K562 treated with DMSO at 1 percent for 24 hours (cell line): ENCODE measurements around the gene GGA3. TPM values are rescaled to one million over a fixed set of nuclear protein-coding genes. Genes with fewer than 3 reads are reported as not detected.

Source experiments
- total RNA-seq: library from RNA; unstranded; fragments of 300-600 nt; gene quantifications from 2 replicates; pipeline ENCODE4 v1.2.3, GENCODE V29; 2022; ENCODE audit warnings: low read depth; ENCODE audit not compliant: insufficient read depth

Gene GGA3, protein sequence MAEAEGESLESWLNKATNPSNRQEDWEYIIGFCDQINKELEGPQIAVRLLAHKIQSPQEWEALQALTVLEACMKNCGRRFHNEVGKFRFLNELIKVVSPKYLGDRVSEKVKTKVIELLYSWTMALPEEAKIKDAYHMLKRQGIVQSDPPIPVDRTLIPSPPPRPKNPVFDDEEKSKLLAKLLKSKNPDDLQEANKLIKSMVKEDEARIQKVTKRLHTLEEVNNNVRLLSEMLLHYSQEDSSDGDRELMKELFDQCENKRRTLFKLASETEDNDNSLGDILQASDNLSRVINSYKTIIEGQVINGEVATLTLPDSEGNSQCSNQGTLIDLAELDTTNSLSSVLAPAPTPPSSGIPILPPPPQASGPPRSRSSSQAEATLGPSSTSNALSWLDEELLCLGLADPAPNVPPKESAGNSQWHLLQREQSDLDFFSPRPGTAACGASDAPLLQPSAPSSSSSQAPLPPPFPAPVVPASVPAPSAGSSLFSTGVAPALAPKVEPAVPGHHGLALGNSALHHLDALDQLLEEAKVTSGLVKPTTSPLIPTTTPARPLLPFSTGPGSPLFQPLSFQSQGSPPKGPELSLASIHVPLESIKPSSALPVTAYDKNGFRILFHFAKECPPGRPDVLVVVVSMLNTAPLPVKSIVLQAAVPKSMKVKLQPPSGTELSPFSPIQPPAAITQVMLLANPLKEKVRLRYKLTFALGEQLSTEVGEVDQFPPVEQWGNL
- 57.3 and 61.5 TPM in 2 replicates for total RNA-seq

DNA sequence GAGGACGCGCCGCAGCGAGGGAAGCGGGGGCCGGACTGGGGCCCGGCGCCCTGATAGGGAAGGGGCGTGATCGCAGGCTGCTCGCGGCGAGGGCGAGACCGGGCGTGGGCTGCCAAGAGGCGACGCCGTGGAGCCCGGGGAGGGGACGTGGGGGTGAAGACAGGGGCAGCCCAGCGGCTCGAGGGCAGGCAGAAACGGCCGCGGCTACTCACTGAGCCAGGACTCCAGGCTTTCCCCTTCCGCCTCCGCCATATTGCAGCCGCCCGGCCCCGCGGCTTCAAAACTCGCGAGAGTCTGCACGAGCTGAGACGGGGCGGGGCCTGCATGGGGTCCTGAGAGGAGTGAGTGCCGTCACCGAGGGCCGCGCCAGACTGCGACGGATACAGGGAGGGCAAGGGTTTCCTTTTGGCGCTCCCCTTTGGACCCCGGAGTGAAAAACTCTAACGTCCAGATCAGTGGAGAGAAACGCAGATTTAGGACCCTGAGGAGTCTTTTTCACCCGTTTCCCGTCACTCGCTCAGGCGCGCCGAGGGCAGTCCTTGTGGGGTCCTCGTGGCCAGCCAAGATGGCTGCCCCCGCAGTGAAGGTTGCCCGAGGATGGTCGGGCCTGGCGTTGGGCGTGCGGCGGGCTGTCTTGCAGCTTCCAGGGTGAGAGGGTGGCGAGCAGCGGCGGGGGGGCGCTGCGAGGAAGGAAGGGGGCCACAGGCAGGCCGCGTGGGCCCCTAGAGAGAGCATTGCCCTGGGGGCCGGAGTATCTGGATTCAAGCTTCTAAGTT, at the start of gene GGA3, which contains the start of gene MRPS7:
Gene GGA3, minus strand, starts transcription at position 271 of the 776 bp plus-strand sequence. Its CDS starts 19 bp downstream, at position 252.
Gene MRPS7, plus strand, starts transcription at position 544 of the 776 bp plus-strand sequence. Its CDS starts 22 bp downstream, at position 566.

DNA sequence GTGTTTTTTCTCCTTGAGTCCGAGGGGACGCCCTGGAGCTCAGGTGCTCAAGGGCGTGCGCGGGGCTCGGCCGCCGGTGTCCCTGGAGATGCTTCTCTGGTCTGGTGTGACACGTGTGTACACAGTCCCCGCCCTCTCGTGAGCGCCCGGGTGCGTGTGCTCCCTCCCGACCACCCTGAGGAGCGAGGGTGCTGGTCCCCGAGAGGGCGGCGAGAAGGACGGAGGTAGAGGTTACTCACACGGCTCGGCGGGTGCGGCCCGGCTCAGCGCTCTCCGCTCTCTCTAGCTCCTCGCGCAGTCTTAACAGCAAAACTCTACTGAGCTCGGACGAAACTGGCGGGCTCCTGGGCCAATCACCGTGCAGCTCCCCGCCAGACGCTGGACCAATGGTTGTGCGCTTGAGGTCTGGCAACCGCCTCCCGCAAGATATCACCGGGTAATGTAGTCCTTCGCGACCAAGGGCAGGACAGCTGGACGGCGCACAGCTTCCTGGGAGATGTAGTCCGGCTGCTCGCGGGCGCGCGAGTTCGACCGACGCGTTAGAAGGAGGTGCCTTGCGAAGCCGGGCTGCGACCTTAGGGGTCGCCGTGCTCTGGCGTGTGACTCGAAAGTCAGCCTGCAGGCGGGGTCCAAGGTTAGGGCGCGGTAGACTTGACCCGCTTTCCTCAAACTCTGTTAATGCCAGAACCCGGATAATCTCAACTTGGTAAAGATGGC, 27.9 kb upstream of the GGA3 start, which contains the start of gene SLC25A19:
Gene SLC25A19, minus strand, starts transcription at position 319 of the 717 bp plus-strand sequence. CDS start 2,669 bp downstream, outside the sequence.

GRCh38 chr17:75270966-75271232, 9.5 kb upstream of the GGA3 start, which contains the start of gene MIF4GD:
Gene MIF4GD, minus strand, starts transcription at chr17:75271231. Its CDS starts 1,036 bp downstream, at chr17:75270195.

GRCh38 chr17:75205037-75205792, 56.2 kb downstream of the GGA3 start, which contains the start of gene NUP85:
Gene NUP85, plus strand, starts transcription at chr17:75205679. Its CDS starts 83 bp downstream, at chr17:75205762.

Other genes starting within 250 kb of the GGA3 start
- gene MRPL58, start 248.9 kb downstream of the GGA3 start, total RNA-seq: 55.0 and 55.8 TPM in 2 replicates
- gene ATP5PD, start 214.6 kb downstream of the GGA3 start, total RNA-seq: 387 and 416 TPM in 2 replicates
- 32.1 and 32.5 TPM in 2 replicates for gene KCTD2, start 214.4 kb downstream of the GGA3 start, total RNA-seq
- gene SLC16A5, start 173.7 kb downstream of the GGA3 start, total RNA-seq: 6.4 and 8.4 TPM in 2 replicates
- gene ARMC7, start 151.6 kb downstream of the GGA3 start, total RNA-seq: 36.2 and 36.6 TPM in 2 replicates
- 61.6 and 76.3 TPM in 2 replicates for gene NT5C, start 129.9 kb downstream of the GGA3 start, total RNA-seq
- gene JPT1, start 107.1 kb downstream of the GGA3 start, total RNA-seq: 151 and 160 TPM in 2 replicates
- 115 and 125 TPM in 2 replicates for gene SUMO2, start 78.6 kb downstream of the GGA3 start, total RNA-seq
- gene NUP85, start 55.9 kb downstream of the GGA3 start, total RNA-seq: 63.7 and 66.0 TPM in 2 replicates
- 59.7 and 63.6 TPM in 2 replicates for gene MRPS7, start 273 bp upstream of the GGA3 start, total RNA-seq
- 60.9 and 72.8 TPM in 2 replicates for gene MIF4GD, start 9.6 kb upstream of the GGA3 start, total RNA-seq
- gene SLC25A19, start 27.8 kb upstream of the GGA3 start, total RNA-seq: 28.8 and 29.6 TPM in 2 replicates
- 105 and 109 TPM in 2 replicates for gene GRB2, start 144.1 kb upstream of the GGA3 start, total RNA-seq
- gene TMEM94, start 195.0 kb upstream of the GGA3 start, total RNA-seq: 46.2 and 54.0 TPM in 2 replicates